Epithelial cell of esophagus (primary cell): Measurements from ENCODE around the gene TSPAN4.

Source experiments
- DNase-seq: peaks from one replicate; pipeline ENCODE4 v3.0.0; 2010; ENCODE audit warnings: low read depth
- H3K4me3 ChIP-seq: 2 replicates; pipeline ENCODE4 v1.5.1; 2011; ENCODE audit warnings: mild to moderate bottlenecking, low read length, control low read depth
- CTCF ChIP-seq: IDR thresholded peaks from 2 replicates; pipeline ENCODE4 v1.5.1; 2011; ENCODE audit warnings: low read depth, mild to moderate bottlenecking, low read length, control low read depth, inconsistent platforms; ENCODE audit not compliant: insufficient read depth; ENCODE audit errors: missing control alignments

The TSPAN4 gene

GRCh38 chr11:913043-913442 is 70.4 kb downstream of the TSPAN4 start:
- H3K4me3 ChIP-seq = no peak overlapping the region
- DNase-seq = no peak
- no peak for TF ChIP-seq CTCF

GRCh38 chr11:914204-914603 is 71.6 kb downstream of the TSPAN4 start:
- TF ChIP-seq CTCF = no peak
- DNase-seq = no peak
- no peak overlapping the region for H3K4me3 ChIP-seq

GRCh38 chr11:914747-915501 is 72.3 kb downstream of the TSPAN4 start:
- no peak for DNase-seq
- TF ChIP-seq CTCF = no peak
- H3K4me3 ChIP-seq = no peak overlapping the region
